IMR-90 (cell line): ENCODE results near the gene MZF1. TPM values are rescaled to one million over a fixed set of nuclear protein-coding genes. Genes with fewer than 3 reads are reported as not detected.
A peak's percentile ranks its signal among the peaks of the same experiment; 100 is the strongest.

Experiments used
- ATAC-seq: fragments of 200-7000 bp; cut with Tn5 transposase; 2 replicates; pipeline ENCODE4 v1.9.1; 2020; ENCODE audit warnings: low read depth, mild to moderate bottlenecking, moderate library complexity
- BruUV-seq: library from RNA; stranded (reverse); fragments of 400-500 nt; replicated peaks from 2 replicates; lab custom pipeline; 2021; lab: Mats Ljungman, UMichigan
- CTCF ChIA-PET: fragments of 300-600 bp; formaldehyde crosslinking; extraction: SDS; loops from one replicate; lab custom pipeline; 2021; ENCODE audit warnings: antibody characterized with exemption; lab: Yijun Ruan, JAX
- POLR2A ChIA-PET: fragments of 300-600 bp; sonication (Branson Sonifier 250); formaldehyde crosslinking; loops from one replicate; lab custom pipeline; 2022; ENCODE audit warnings: antibody characterized with exemption; ENCODE audit not compliant: unreplicated experiment; lab: Charles Lee
- DNase-seq: peaks from one replicate; pipeline ENCODE4 v3.0.0; 2013
- H2AFZ ChIP-seq: replicated peaks from 2 replicates; pipeline ENCODE3; 2013; ENCODE audit warnings: low read length, mild to moderate bottlenecking; ENCODE audit not compliant: poor library complexity
- H2AK5ac ChIP-seq: 2 replicates; pipeline ENCODE4 v1.6.1; 2013; ENCODE audit warnings: low read depth, low read length, inconsistent platforms
- H2AK9ac ChIP-seq: replicated peaks from 2 replicates; pipeline ENCODE3; 2013; ENCODE audit warnings: mild to moderate bottlenecking, low read depth, low read length, moderate library complexity; ENCODE audit not compliant: poor library complexity
- H2BK120ac ChIP-seq: 2 replicates; pipeline ENCODE4 v1.6.1; 2013; ENCODE audit warnings: low read depth, low read length, inconsistent platforms
- H2BK15ac ChIP-seq: 3 replicates; pipeline ENCODE4 v1.6.1; 2013; ENCODE audit warnings: low read depth, low read length, inconsistent platforms
- H2BK20ac ChIP-seq: 2 replicates; pipeline ENCODE4 v1.6.1; 2013; ENCODE audit warnings: low read depth, mild to moderate bottlenecking, inconsistent platforms, low read length, moderate library complexity
- H2BK5ac ChIP-seq: 2 replicates; pipeline ENCODE4 v1.6.1; 2013; ENCODE audit warnings: mild to moderate bottlenecking, low read depth, low read length, inconsistent platforms; ENCODE audit not compliant: poor library complexity, severe bottlenecking
- H3K14ac ChIP-seq: replicated peaks from 2 replicates; pipeline ENCODE4 v1.6.1; 2013; ENCODE audit warnings: low read depth, low read length, inconsistent platforms
- H3K18ac ChIP-seq: 2 replicates; pipeline ENCODE4 v1.6.1; 2013; ENCODE audit warnings: low read depth, low read length, control low read depth
- H3K23ac ChIP-seq: 2 replicates; pipeline ENCODE4 v1.6.1; 2013; ENCODE audit warnings: low read depth, low read length, inconsistent platforms
- H3K27ac ChIP-seq: 2 replicates; pipeline ENCODE4 v1.5.1; 2013; ENCODE audit warnings: mild to moderate bottlenecking, control low read depth, low read length; ENCODE audit not compliant: insufficient read depth
- H3K27me3 ChIP-seq: 2 replicates; pipeline ENCODE4 v1.6.1; 2013; ENCODE audit warnings: low read length; ENCODE audit not compliant: control insufficient read depth, insufficient read depth
- H3K36me3 ChIP-seq: 2 replicates; pipeline ENCODE4 v1.6.1; 2013; ENCODE audit warnings: low read length, mixed read lengths; ENCODE audit not compliant: control insufficient read depth, insufficient read depth
- H3K4ac ChIP-seq: 2 replicates; pipeline ENCODE4 v1.6.1; 2013; ENCODE audit warnings: low read depth, low read length, inconsistent platforms
- H3K4me1 ChIP-seq: 2 replicates; pipeline ENCODE4 v1.6.1; 2013; ENCODE audit warnings: low read length, mixed read lengths; ENCODE audit not compliant: control insufficient read depth, insufficient read depth
- H3K4me2 ChIP-seq: 2 replicates; pipeline ENCODE4 v1.6.1; 2013; ENCODE audit warnings: low read depth, mild to moderate bottlenecking, control low read depth, low read length, moderate library complexity
- H3K4me3 ChIP-seq: 2 replicates; pipeline ENCODE4 v1.5.1; 2013; ENCODE audit warnings: low read depth, mild to moderate bottlenecking, control low read depth, low read length, moderate library complexity; ENCODE audit not compliant: insufficient read depth
- H3K56ac ChIP-seq: 2 replicates; pipeline ENCODE4 v1.6.1; 2013; ENCODE audit warnings: low read length, inconsistent platforms; ENCODE audit not compliant: insufficient read depth; ENCODE audit errors: extremely low read depth
- H3K79me1 ChIP-seq, 2 experiments: 2 replicates each; pipeline ENCODE4 v1.6.1; 2013; ENCODE audit warnings: low read length in 2 of 2, inconsistent platforms in 1 of 2, low read depth in 1 of 2
- H3K9ac ChIP-seq: 2 replicates; pipeline ENCODE4 v1.6.1; 2013; ENCODE audit warnings: low read depth, low read length, control low read depth
- H3K9me1 ChIP-seq: 2 replicates; pipeline ENCODE4 v1.6.1; 2013; ENCODE audit warnings: low read length, inconsistent platforms; ENCODE audit not compliant: insufficient read depth
- H3K9me3 ChIP-seq: 2 replicates; pipeline ENCODE4 v1.6.1; 2013; ENCODE audit warnings: low read length; ENCODE audit not compliant: control insufficient read depth, insufficient read depth
- H4K20me1 ChIP-seq: 2 replicates; pipeline ENCODE4 v1.6.1; 2013; ENCODE audit warnings: low read length, inconsistent platforms; ENCODE audit not compliant: insufficient read depth
- H4K5ac ChIP-seq: 2 replicates; pipeline ENCODE4 v1.6.1; 2013; ENCODE audit warnings: mild to moderate bottlenecking, low read depth, low read length, control low read depth
- H4K8ac ChIP-seq, 2 experiments: 2 replicates each; pipeline ENCODE4 v1.6.1; 2013; ENCODE audit warnings: low read depth in 2 of 2, low read length in 2 of 2, control low read depth in 1 of 2, inconsistent platforms in 1 of 2
- H4K91ac ChIP-seq: 2 replicates; pipeline ENCODE4 v1.6.1; 2013; ENCODE audit warnings: low read depth, low read length, inconsistent platforms; ENCODE audit not compliant: insufficient read depth
- CEBPB ChIP-seq: IDR thresholded peaks from 2 replicates; pipeline ENCODE4 v1.6.1; 2012; ENCODE audit warnings: low read depth, low read length, improper control_type of control experiment
- CTCF ChIP-seq: conservative IDR thresholded peaks from 2 replicates; pipeline ENCODE4 v1.5.1; 2012; ENCODE audit warnings: mild to moderate bottlenecking, low read depth, low read length, improper control_type of control experiment
- FOS ChIP-seq: fragments of 150-350 bp; IDR thresholded peaks from 2 replicates; pipeline ENCODE4 v1.6.1; 2016; ENCODE audit warnings: low read depth, low read length
- MAFK ChIP-seq: IDR thresholded peaks from 2 replicates; pipeline ENCODE4 v1.6.1; 2012; ENCODE audit warnings: low read depth, low read length, improper control_type of control experiment
- MAZ ChIP-seq: IDR thresholded peaks from 2 replicates; pipeline ENCODE4 v1.6.1; 2012; ENCODE audit warnings: low read depth, mild to moderate bottlenecking, low read length, improper control_type of control experiment, moderate library complexity, borderline replicate concordance
- MXI1 ChIP-seq: IDR thresholded peaks from 2 replicates; pipeline ENCODE4 v1.6.1; 2012; ENCODE audit warnings: low read depth, mild to moderate bottlenecking, low read length, moderate library complexity, borderline replicate concordance
- NFE2L2 ChIP-seq: fragments of 150-350 bp; IDR thresholded peaks from 2 replicates; pipeline ENCODE4 v1.6.1; 2016; ENCODE audit warnings: low read depth, mild to moderate bottlenecking, low read length
- RAD21 ChIP-seq: IDR thresholded peaks from 2 replicates; pipeline ENCODE4 v1.6.1; 2012; ENCODE audit warnings: low read length, improper control_type of control experiment
- SMC3 ChIP-seq: fragments of 150-350 bp; IDR thresholded peaks from 2 replicates; pipeline ENCODE4 v1.6.1; 2016; ENCODE audit warnings: low read depth, mild to moderate bottlenecking, antibody characterized with exemption, low read length, moderate library complexity
- WGBS, 2 experiments: methylation state at CpG; one replicate each; pipeline versions ENCODE4 v1.1.5 to v1.1.7; 2013; ENCODE audit warnings: missing lambda C conversion rate in 2 of 2; ENCODE audit not compliant: insufficient read length in 1 of 2; ENCODE audit errors: extremely low coverage in 2 of 2; 5-methylcytosine and 5-hydroxymethylcytosine counted together
- dilution Hi-C: fragments of 300-500 bp; cut with HindIII; formaldehyde crosslinking; loops from one replicate; pipeline ENCODE4 v1.14.3; 2018; ENCODE audit warnings: low sequenced_read_pairs; ENCODE audit not compliant: unreplicated experiment
- in situ Hi-C: fragments of 300-500 bp; cut with MboI; formaldehyde crosslinking; loops from 3 replicates; pipeline ENCODE4 v1.14.3; 2019; ENCODE audit warnings: low sequenced_read_pairs, inconsistent platforms, mixed read lengths
- intact Hi-C: fragments of 100-400 bp; cut with micrococcal nuclease; formaldehyde crosslinking; loops from 2 replicates; pipeline ENCODE4 v1.10.0; 2022
- polyA plus RNA-seq, 3 experiments: library from polyadenylated mRNA; depleted of rRNA; stranded (reverse); fragments of >200 nt; gene quantifications; 2 replicates each; pipeline ENCODE4 v1.2.3, GENCODE V29; 2012; ENCODE audit warnings: low replicate concordance in 1 of 3
- total RNA-seq: library from RNA; depleted of rRNA; stranded (reverse); fragments of >200 nt; gene quantifications from 2 replicates; pipeline ENCODE4 v1.2.3, GENCODE V29; 2012

The MZF1 gene
- total and polyA plus RNA-seq, 2 of the 4 experiments (the other 2 are of a cell fraction), result 3.4 to 15.0 TPM

- Histone ChIP-seq H4K20me1 (peaks cover 23% of the 10 kb centered on the region), H3K27me3 (no peaks in the 10 kb centered on the region), H3K56ac (no peak overlapping the region), H3K9me1 (peaks cover 8% of the 10 kb centered on the region), H2BK20ac (no peak overlapping the region), H3K9ac (no peak overlapping the region), H3K18ac (no peak overlapping the region), H3K27ac (no peak overlapping the region), H2BK5ac (no peak overlapping the region), H4K91ac (no peak overlapping the region), H2AK9ac (peak overlapping the region; percentile 23), H3K14ac (0 out of 2 replicates have a peak overlapping the region, but pooled peaks have one; percentile 3), H3K79me1 (peaks cover 4 to 58% of the 10 kb centered on the region in 2 experiments; a peak in 3 of 4 replicates), H3K4me2 (peak overlapping the region; percentile 68), H3K4me3 (peak overlapping the region; percentile 34; the same call in 1 of the 2 replicates), H2AFZ (peak overlapping the region; percentile 71), H4K8ac (peak overlapping the region; percentile 53 to 57; a peak in 3 of 4 replicates), H3K9me3 (no peaks in the 10 kb centered on the region), H3K23ac (no peak overlapping the region), H4K5ac (no peak overlapping the region), H3K36me3 (peaks cover 20% of the 10 kb centered on the region), H2BK15ac (no peak overlapping the region), H3K4me1 (peaks cover 6% of the 10 kb centered on the region), H2AK5ac (peak overlapping the region; percentile 72), H3K4ac (0 out of 2 replicates have a peak overlapping the region, but pooled peaks have one; percentile 41), H2BK120ac (no peak overlapping the region)
- ATAC-seq, result peak; percentile 75
- POLR2A ChIA-PET, result no interaction called here
- dilution Hi-C loops, result no loop called here
- BruUV-seq, result no TSS peak
- CTCF ChIA-PET, result no interaction called here
- in situ Hi-C loops, result no loop called here
- 33% methylated on average over 30 of the region's 66 CpGs; no CpG with 5 or more reads in 1 of the 2 experiments for WGBS, 2 experiments
- peak; percentile 68 for DNase-seq
- intact Hi-C loops, result no loop called here
- TF ChIP-seq MAFK (no peak), FOS (no peak), CEBPB (no peak), SMC3 (peak; percentile 52), CTCF (peak; percentile 77), MAZ (peak; percentile 61; the same call in 1 of the 2 replicates), NFE2L2 (no peak), RAD21 (peak; percentile 63), MXI1 (0 out of 2 replicates have a peak, but pooled peaks have one; percentile 45)
Observed at GRCh38 chr19:58513694-58514563, 59.2 kb downstream of the MZF1 start.
